Activated CD8-positive, alpha-beta memory T cell treated with anti-CD3 and anti-CD28 coated beads, Interleukin-2, amount 10 ng/mL, durations not matched to agents 7 days and 5 days (primary cell): Measurements from ENCODE around the gene IRF2BP1. TPM values are rescaled to one million over a fixed set of nuclear protein-coding genes. Genes with fewer than 3 reads are reported as not detected.
"Not testable (repeated sequence)": the region's sequence is repeated elsewhere in the genome, so short reads cannot be mapped to it uniquely, and the experiment has no call there.

ENCODE experiments used
- ATAC-seq: fragments of 150-1000 bp; cut with Tn5 transposase; one replicate; pipeline ENCODE4 v1.10.0; 2021; ENCODE audit warnings: moderate library complexity
- CTCF ChIA-PET: fragments of 350-600 bp; sonication (Branson Sonifier 250); formaldehyde crosslinking; loops from one replicate; lab custom pipeline; 2021; ENCODE audit warnings: antibody characterized with exemption; lab: Charles Lee
- DNase-seq: peaks from one replicate; pipeline ENCODE4 v3.0.0-alpha.2; 2020
- H3K27ac Mint-ChIP-seq: one replicate; pipeline ENCODE4 v1.8.0; 2021; ENCODE audit warnings: mild to moderate bottlenecking, mixed read lengths
- H3K27me3 Mint-ChIP-seq: one replicate; pipeline ENCODE4 v1.8.0; 2021; ENCODE audit warnings: mixed read lengths
- H3K36me3 Mint-ChIP-seq: one replicate; pipeline ENCODE4 v1.8.0; 2021; ENCODE audit warnings: mild to moderate bottlenecking, mixed read lengths
- H3K4me1 Mint-ChIP-seq: one replicate; pipeline ENCODE4 v1.8.0; 2021; ENCODE audit warnings: mixed read lengths
- H3K4me3 Mint-ChIP-seq: one replicate; pipeline ENCODE4 v1.8.0; 2021; ENCODE audit warnings: mild to moderate bottlenecking, moderate library complexity, mixed read lengths
- H3K9me3 Mint-ChIP-seq: one replicate; pipeline ENCODE4 v1.8.0; 2022; ENCODE audit warnings: low read depth, mixed read lengths
- total RNA-seq, 2 experiments: library from RNA; stranded (reverse); gene quantifications; one replicate each; pipeline ENCODE4 v1.2.3, GENCODE V29; 2021

The IRF2BP1 gene
- total RNA-seq, 2 experiments from 2014 or later: 18.9 to 19.0 TPM

- CTCF ChIA-PET: no interaction called here
- H3K9me3 Mint-ChIP-seq: no peaks in the 10 kb centered on the region
- peaks cover 14% of the 10 kb centered on the region for H3K4me1 Mint-ChIP-seq
- peaks cover 12% of the 10 kb centered on the region for H3K27me3 Mint-ChIP-seq
- no peak overlapping the region for H3K4me3 Mint-ChIP-seq
- ATAC-seq (no peak), DNase-seq (no peak)
- no peaks in the 10 kb centered on the region for H3K36me3 Mint-ChIP-seq
- H3K27ac Mint-ChIP-seq: no peak overlapping the region
These were observed 12.6 kb downstream of the IRF2BP1 start for GRCh38 chr19:45873219-45873772.

- Mint-ChIP-seq H3K4me3 (no peak overlapping the region), H3K36me3 (no peaks in the 10 kb centered on the region), H3K27me3 (peaks cover 13% of the 10 kb centered on the region), H3K9me3 (no peaks in the 10 kb centered on the region), H3K27ac (no peak overlapping the region), H3K4me1 (peaks cover 9% of the 10 kb centered on the region)
- CTCF ChIA-PET: no interaction called here
- DNase-seq: no peak
- ATAC-seq: no peak
These were observed 13.6 kb downstream of the IRF2BP1 start for GRCh38 chr19:45872095-45872919.

DNA sequence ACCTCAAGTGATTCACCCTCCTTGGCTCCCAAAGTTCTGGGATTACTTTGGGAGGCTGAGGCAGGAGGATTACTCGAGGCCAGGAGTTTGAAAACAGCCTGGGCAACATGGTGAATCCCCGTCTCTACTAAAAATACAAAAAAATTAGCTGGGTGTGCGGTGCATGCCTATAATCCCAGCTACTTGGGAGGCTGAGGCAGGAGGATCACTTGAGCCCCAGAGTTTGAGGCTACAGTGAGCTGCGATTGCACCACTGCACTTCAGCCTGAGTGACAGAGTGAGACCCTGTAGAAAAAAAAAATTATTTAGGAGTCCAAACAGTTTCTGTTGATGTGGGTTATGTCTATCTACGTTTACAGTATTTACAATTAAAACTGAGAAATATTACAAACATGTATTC is 15.1 kb downstream of the IRF2BP1 start:
- DNase-seq (no peak), ATAC-seq (no peak)
- Mint-ChIP-seq H3K4me1 (no peaks in the 10 kb centered on the region), H3K27ac (no peak overlapping the region), H3K4me3 (no peak overlapping the region), H3K9me3 (no peaks in the 10 kb centered on the region), H3K36me3 (no peaks in the 10 kb centered on the region), H3K27me3 (peaks cover 12% of the 10 kb centered on the region)
- CTCF ChIA-PET: interaction anchor here (1.3 kb wide), 1 partner anchor 102 kb away, joined by 4 read pairs; the partner anchor contains the start of gene SIX5

DNA sequence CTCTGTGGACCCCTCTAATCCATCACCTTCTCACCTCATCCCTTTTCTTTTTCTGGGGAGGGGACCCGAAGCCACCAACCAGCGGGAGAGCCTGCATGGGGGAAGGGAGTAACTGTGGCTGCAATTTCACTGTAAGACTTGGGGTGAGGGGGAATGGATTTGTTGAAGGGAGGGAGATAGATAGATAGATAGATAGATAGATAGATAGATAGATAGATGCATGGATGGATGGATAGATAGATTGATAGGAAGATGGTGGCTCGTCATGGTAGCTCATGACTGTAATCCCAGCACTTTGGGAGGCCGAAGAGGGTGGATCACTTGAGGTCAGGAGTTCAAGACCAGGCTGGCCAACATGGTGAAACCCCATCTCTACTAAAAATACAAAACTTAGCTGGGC is 18.7 kb downstream of the IRF2BP1 start:
- ATAC-seq, H3K4me3 Mint-ChIP-seq, H3K36me3 Mint-ChIP-seq, H3K27ac Mint-ChIP-seq, DNase-seq, H3K9me3 Mint-ChIP-seq: not testable (repeated sequence)
- Mint-ChIP-seq H3K27me3 (peaks cover 34% of the 10 kb centered on the region), H3K4me1 (peaks cover 17% of the 10 kb centered on the region)
- CTCF ChIA-PET: interaction anchor here (2.2 to 8.2 kb wide), 2 partner anchors 17 to 97 kb away, joined by 6 to 117 read pairs; partner anchors contain the start of gene IRF2BP1

GRCh38 chr19:45866400-45867176 is 19.4 kb downstream of the IRF2BP1 start:
- DNase-seq: no peak
- ATAC-seq: no peak
- no peak overlapping the region for H3K27ac Mint-ChIP-seq
- peaks cover 6% of the 10 kb centered on the region for H3K36me3 Mint-ChIP-seq
- peaks cover 23% of the 10 kb centered on the region for H3K4me1 Mint-ChIP-seq
- CTCF ChIA-PET: interaction anchor here (2.2 to 8.2 kb wide), 2 partner anchors 17 to 97 kb away, joined by 6 to 117 read pairs; partner anchors contain the start of gene IRF2BP1
- H3K27me3 Mint-ChIP-seq: peaks cover 34% of the 10 kb centered on the region
- H3K4me3 Mint-ChIP-seq: no peak overlapping the region
- no peaks in the 10 kb centered on the region for H3K9me3 Mint-ChIP-seq

DNA sequence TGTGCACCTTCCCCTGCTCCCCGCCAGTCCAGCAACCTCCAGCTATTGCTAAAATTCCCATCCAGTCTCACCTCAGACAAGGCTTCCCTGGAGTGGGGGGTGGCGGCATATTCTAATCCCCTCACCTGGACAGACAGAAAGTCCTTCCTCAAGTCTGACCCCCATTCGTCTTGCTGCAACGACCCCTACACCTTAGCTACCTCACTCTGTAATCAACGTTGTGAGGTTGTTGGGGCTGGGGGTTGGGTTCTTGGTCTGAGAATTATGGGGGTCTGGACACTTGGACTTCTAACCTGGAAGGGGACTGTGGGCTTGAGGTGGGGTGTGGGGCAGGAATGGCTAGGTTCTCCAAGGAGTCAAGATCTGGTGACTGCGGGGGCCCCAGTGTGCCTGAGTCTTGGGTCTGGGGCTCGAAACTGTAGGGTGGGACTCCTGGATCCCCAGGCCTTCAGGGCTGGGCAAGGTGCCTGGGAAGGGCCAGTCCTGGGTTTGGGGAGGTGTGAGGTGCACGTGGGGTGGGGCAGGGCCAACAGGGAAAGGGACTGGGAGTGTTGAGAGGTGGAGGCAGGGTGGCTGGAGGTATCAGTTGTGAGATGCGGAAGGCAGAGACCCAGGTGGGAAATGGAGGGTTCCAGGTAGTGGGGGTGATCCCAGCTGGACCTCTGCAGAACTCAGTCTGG is 20.5 kb downstream of the IRF2BP1 start:
- ATAC-seq (no peak), DNase-seq (no peak)
- Mint-ChIP-seq H3K27me3 (peaks cover 34% of the 10 kb centered on the region), H3K36me3 (peaks cover 8% of the 10 kb centered on the region), H3K4me3 (no peak overlapping the region), H3K4me1 (peaks cover 29% of the 10 kb centered on the region), H3K9me3 (no peaks in the 10 kb centered on the region), H3K27ac (no peak overlapping the region)
- CTCF ChIA-PET: interaction anchor here (1.0 to 8.2 kb wide), 5 partner anchors 19 to 129 kb away, joined by 3 to 117 read pairs (median 6); partner anchors contain the start of genes IRF2BP1 and MYPOP

GRCh38 chr19:45864629-45865082 is 21.3 kb downstream of the IRF2BP1 start:
- Mint-ChIP-seq H3K36me3 (peaks cover 8% of the 10 kb centered on the region), H3K9me3 (no peaks in the 10 kb centered on the region), H3K27me3 (peaks cover 34% of the 10 kb centered on the region), H3K4me3 (peak overlapping the region; percentile 42), H3K4me1 (peaks cover 32% of the 10 kb centered on the region), H3K27ac (no peak overlapping the region)
- CTCF ChIA-PET: interaction anchor here (1.0 to 8.2 kb wide), 9 partner anchors 11 to 152 kb away, joined by 3 to 117 read pairs (median 4); partner anchors contain the start of genes IRF2BP1, MYPOP and SIX5
- DNase-seq (no peak), ATAC-seq (no peak)

GRCh38 chr19:45863840-45864628 is 21.9 kb downstream of the IRF2BP1 start, which contains the start of gene FOXA3:
Gene FOXA3 (plus strand): TSS chr19:45864326. CDS start chr19:45864457, 131 bp downstream.
- DNase-seq: peak; percentile 70
- CTCF ChIA-PET: interaction anchor here (0.5 to 8.2 kb wide), 25 partner anchors 11 to 487 kb away, joined by 3 to 117 read pairs (median 4); partner anchors contain the start of genes FBXO46, IRF2BP1, MYPOP and SIX5
- H3K9me3 Mint-ChIP-seq: no peaks in the 10 kb centered on the region
- H3K4me1 Mint-ChIP-seq: peaks cover 32% of the 10 kb centered on the region
- H3K27ac Mint-ChIP-seq: peak within 1 kb of the TSS; percentile 99
- H3K4me3 Mint-ChIP-seq: peak within 1 kb of the TSS; percentile 98
- peaks cover 34% of the 10 kb centered on the region for H3K27me3 Mint-ChIP-seq
- peak; percentile 27 for ATAC-seq
- H3K36me3 Mint-ChIP-seq: peaks cover 12% of the 10 kb centered on the region

- Mint-ChIP-seq H3K4me3 (peak overlapping the region; percentile 98), H3K36me3 (peaks cover 17% of the 10 kb centered on the region), H3K4me1 (peaks cover 32% of the 10 kb centered on the region), H3K27ac (peak overlapping the region; percentile 99), H3K9me3 (no peaks in the 10 kb centered on the region), H3K27me3 (peaks cover 34% of the 10 kb centered on the region)
- ATAC-seq (no peak), DNase-seq (no peak)
- CTCF ChIA-PET: interaction anchor here (0.7 to 8.2 kb wide), 24 partner anchors 10 to 487 kb away, joined by 3 to 117 read pairs (median 4); partner anchors contain the start of genes FBXO46, IRF2BP1, MYPOP and SIX5
These were observed 22.6 kb downstream of the IRF2BP1 start for GRCh38 chr19:45863335-45863839.

GRCh38 chr19:45862564-45863334 is 23.2 kb downstream of the IRF2BP1 start, which contains the start of gene SYMPK:
Gene SYMPK (minus strand): TSS chr19:45863147. CDS start chr19:45854495, 8,652 bp downstream.
- peaks cover 34% of the 10 kb centered on the region for H3K27me3 Mint-ChIP-seq
- peak; percentile 96 for ATAC-seq
- peak; percentile 100 for DNase-seq
- H3K36me3 Mint-ChIP-seq: peaks cover 21% of the 10 kb centered on the region
- H3K27ac Mint-ChIP-seq: peak within 1 kb of the TSS; percentile 99
- no peaks in the 10 kb centered on the region for H3K9me3 Mint-ChIP-seq
- CTCF ChIA-PET: interaction anchor here (0.7 to 8.2 kb wide), 21 partner anchors 13 to 488 kb away, joined by 3 to 117 read pairs (median 4); partner anchors contain the start of genes FBXO46, IRF2BP1, MYPOP and SIX5
- peak within 1 kb of the TSS; percentile 98 for H3K4me3 Mint-ChIP-seq
- H3K4me1 Mint-ChIP-seq: peaks cover 36% of the 10 kb centered on the region

DNA sequence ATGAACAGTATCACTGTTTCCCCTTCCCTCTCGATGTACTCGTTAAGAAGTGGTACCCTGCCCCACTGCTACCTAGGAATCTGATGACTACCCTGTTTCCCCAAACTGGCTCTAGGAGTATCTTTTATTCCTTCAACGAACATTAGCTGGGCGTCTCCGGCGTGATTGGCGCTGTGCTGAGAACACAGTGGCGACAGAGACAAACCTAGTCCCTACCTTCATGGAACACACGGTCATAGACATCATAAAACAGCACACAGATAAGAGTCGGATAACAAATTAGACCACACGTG is 23.7 kb downstream of the IRF2BP1 start:
- H3K27me3 Mint-ChIP-seq: peaks cover 32% of the 10 kb centered on the region
- no peaks in the 10 kb centered on the region for H3K9me3 Mint-ChIP-seq
- CTCF ChIA-PET: interaction anchor here (1.4 to 8.2 kb wide), 4 partner anchors 13 to 45 kb away, joined by 3 to 117 read pairs (median 10); partner anchors contain the start of gene IRF2BP1
- H3K27ac Mint-ChIP-seq: peak overlapping the region; percentile 99
- no peak for ATAC-seq
- DNase-seq: no peak
- peaks cover 21% of the 10 kb centered on the region for H3K36me3 Mint-ChIP-seq
- peak overlapping the region; percentile 98 for H3K4me3 Mint-ChIP-seq
- H3K4me1 Mint-ChIP-seq: peaks cover 36% of the 10 kb centered on the region
